Prostate gland (tissue), 2 donors: ENCODE measurements around the gene ABCC6. TPM values are rescaled to one million over a fixed set of nuclear protein-coding genes. Genes with fewer than 3 reads are reported as not detected.
"Not testable (repeated sequence)": the region's sequence is repeated elsewhere in the genome, so short reads cannot be mapped to it uniquely, and the experiment has no call there.

Experiments used
- DNase-seq: peaks from one replicate; pipeline ENCODE4 v3.0.0-alpha.2; 2019; ENCODE audit warnings: low spot score
- H3K27ac ChIP-seq, 2 donors: fragments of 200-600 bp; sonication (generic); 2 replicates each; pipeline ENCODE4 v1.5.1; 2017 to 2019
- H3K27me3 ChIP-seq: fragments of 200-600 bp; sonication (generic); replicated peaks from 2 replicates; pipeline ENCODE4 v1.5.1; 2019; ENCODE audit not compliant: insufficient read depth
- H3K36me3 ChIP-seq, 2 donors: fragments of 200-600 bp; sonication (generic); 1 replicate in 1 of 2; 2 replicates in 1 of 2; pipeline versions ENCODE4 v1.5.1 to v1.8.1; 2017 to 2019
- H3K4me1 ChIP-seq: fragments of 200-600 bp; sonication (generic); replicated peaks from 2 replicates; pipeline ENCODE4 v1.5.1; 2019
- H3K4me3 ChIP-seq, 2 donors: fragments of 200-600 bp; sonication (generic); 2 replicates each; pipeline ENCODE4 v1.5.1; 2017 to 2019
- H3K9me3 ChIP-seq: fragments of 200-600 bp; sonication (generic); 2 replicates; pipeline ENCODE4 v1.5.1; 2017
- CTCF ChIP-seq, 4 experiments: fragments of 200-600 bp in 2 of 4; fragments of 450-650 bp in 2 of 4; sonication (generic) in 2 of 4; IDR thresholded peaks; 1 replicate in 3 of 4; 2 replicates in 1 of 4; pipeline ENCODE4 v1.5.1; 2016 to 2019; ENCODE audit warnings: antibody characterized with exemption in 4 of 4, mild to moderate bottlenecking in 2 of 4, moderate library complexity in 2 of 4
- POLR2A ChIP-seq: fragments of 450-650 bp; IDR thresholded peaks from one replicate; pipeline ENCODE4 v1.6.1; 2016; ENCODE audit warnings: antibody characterized with exemption, mild to moderate bottlenecking
- POLR2AphosphoS5 ChIP-seq: sonication (generic); formaldehyde crosslinking; IDR thresholded peaks from one replicate; pipeline ENCODE4 v1.6.1; 2017; ENCODE audit warnings: antibody characterized with exemption
- WGBS: methylation state at CpG from one replicate; pipeline ENCODE4 v1.1.5; 2018; 5-methylcytosine and 5-hydroxymethylcytosine counted together
- intact Hi-C: fragments of 100-400 bp; cut with DNase I; formaldehyde crosslinking; loops from one replicate; pipeline ENCODE4 v1.14.2; 2022
- total RNA-seq, 2 donors: library from RNA; depleted of rRNA; stranded (reverse); fragments of >200 nt; gene quantifications; one replicate each; pipeline ENCODE4 v1.1.0, GENCODE V29; 2016

The ABCC6 gene
- total RNA-seq, 2 donors from 2014 or later: 4.5 to 15.2 TPM

DNA sequence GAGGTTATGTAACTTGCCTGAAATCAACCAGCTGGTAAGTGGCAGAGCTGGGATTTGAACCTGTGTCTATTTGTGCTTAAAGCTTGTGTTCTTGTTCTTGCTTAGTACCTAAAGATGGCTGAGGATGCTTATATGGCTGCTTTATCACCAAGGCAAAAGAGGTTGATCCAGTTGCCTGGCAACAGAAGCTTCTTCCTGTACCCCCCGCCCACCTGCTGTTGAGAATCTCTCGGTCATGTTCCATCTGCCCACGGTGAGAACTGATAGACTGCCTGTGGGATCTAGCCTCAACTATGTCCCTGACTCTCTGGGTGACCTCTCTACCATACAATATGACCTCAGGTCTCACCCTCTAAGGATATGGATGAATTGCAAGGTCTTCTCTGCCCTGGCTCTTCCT lies 60.7 kb downstream of the ABCC6 start:
- H3K27ac ChIP-seq: no peak overlapping the region
- no peaks in the 10 kb centered on the region for H3K9me3 ChIP-seq
- TF ChIP-seq POLR2A (no peak), POLR2AphosphoS5 (no peak), CTCF (IDR thresholded peaks at IDR 0.05) (no peak)
- no peaks in the 10 kb centered on the region for H3K36me3 ChIP-seq
- DNase-seq: no peak
- no peak overlapping the region for H3K4me3 ChIP-seq
- H3K27me3 ChIP-seq: no peaks in the 10 kb centered on the region
- no peaks in the 10 kb centered on the region for H3K4me1 ChIP-seq
- WGBS: 75% methylated on average over 3 of the region's 3 CpGs
- intact Hi-C loops: no loop called here

- H3K27ac ChIP-seq, H3K27me3 ChIP-seq, H3K4me1 ChIP-seq, DNase-seq, H3K9me3 ChIP-seq, H3K4me3 ChIP-seq, intact Hi-C loops, H3K36me3 ChIP-seq: not testable (repeated sequence)
- WGBS: 82% methylated on average over 5 of the region's 5 CpGs
Observed at GRCh38 chr16:16161840-16162239, 61.5 kb downstream of the ABCC6 start.

GRCh38 chr16:16161319-16161718 lies 62.0 kb downstream of the ABCC6 start:
- no peak for TF ChIP-seq CTCF (IDR thresholded peaks at IDR 0.05)
- no peak for TF ChIP-seq POLR2AphosphoS5
- TF ChIP-seq POLR2A: no peak
- H3K4me1 ChIP-seq: no peaks in the 10 kb centered on the region
- no peak overlapping the region for H3K4me3 ChIP-seq
- no peaks in the 10 kb centered on the region for H3K36me3 ChIP-seq
- no peak for DNase-seq
- intact Hi-C loops: no loop called here
- no peaks in the 10 kb centered on the region for H3K9me3 ChIP-seq
- H3K27me3 ChIP-seq: no peaks in the 10 kb centered on the region
- no peak overlapping the region for H3K27ac ChIP-seq
- 68% methylated on average over 4 of the region's 5 CpGs for WGBS

DNA sequence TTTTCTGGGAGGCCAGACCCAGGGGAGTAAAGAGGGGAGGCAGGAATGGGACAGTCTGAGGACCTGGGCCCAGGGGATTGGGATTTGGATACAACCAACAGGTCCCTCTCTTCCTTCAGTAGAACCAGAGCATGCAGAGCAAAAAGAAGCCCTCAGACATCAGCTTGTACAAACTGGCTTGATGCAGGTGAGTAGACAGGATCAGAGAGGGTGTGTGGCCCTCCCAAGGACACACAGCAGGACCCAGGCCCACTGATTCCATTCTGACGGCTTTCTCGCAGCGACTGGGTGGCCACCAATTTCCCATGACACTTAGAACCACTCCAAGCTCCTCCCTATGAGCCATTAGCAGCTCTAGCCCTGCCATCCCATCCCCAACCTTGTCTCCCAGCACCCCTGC lies 63.6 kb downstream of the ABCC6 start:
- H3K9me3 ChIP-seq: no peaks in the 10 kb centered on the region
- no peak for DNase-seq
- no peak for TF ChIP-seq POLR2AphosphoS5
- no peak for TF ChIP-seq POLR2A
- no peak for TF ChIP-seq CTCF (IDR thresholded peaks at IDR 0.05)
- H3K36me3 ChIP-seq: no peaks in the 10 kb centered on the region
- H3K27me3 ChIP-seq: no peaks in the 10 kb centered on the region
- H3K4me1 ChIP-seq: no peaks in the 10 kb centered on the region
- no peak overlapping the region for H3K27ac ChIP-seq
- WGBS: 88% methylated on average over 3 of the region's 3 CpGs
- intact Hi-C loops: no loop called here
- no peak overlapping the region for H3K4me3 ChIP-seq

GRCh38 chr16:16158741-16159374 lies 64.4 kb downstream of the ABCC6 start:
- no peak overlapping the region for H3K27ac ChIP-seq
- no peaks in the 10 kb centered on the region for H3K9me3 ChIP-seq
- H3K27me3 ChIP-seq: no peaks in the 10 kb centered on the region
- TF ChIP-seq POLR2AphosphoS5: no peak
- no peak for TF ChIP-seq CTCF (IDR thresholded peaks at IDR 0.05)
- H3K36me3 ChIP-seq: no peaks in the 10 kb centered on the region
- 88% methylated on average over 3 of the region's 3 CpGs for WGBS
- no peak overlapping the region for H3K4me3 ChIP-seq
- H3K4me1 ChIP-seq: no peaks in the 10 kb centered on the region
- no peak for DNase-seq
- intact Hi-C loops: no loop called here
